Lung (tissue), 12 donors: ENCODE results near the gene MAST4. TPM values are rescaled to one million over a fixed set of nuclear protein-coding genes. Genes with fewer than 3 reads are reported as not detected.

Experiments
- ATAC-seq: fragments of 200-7000 bp; cut with Tn5 transposase; one replicate; pipeline ENCODE4 v1.9.1; 2020; ENCODE audit warnings: moderate number of reproducible peaks; ENCODE audit not compliant: insufficient read depth, low FRiP score
- DNase-seq, 3 donors: peaks; one replicate each; pipeline ENCODE4 v3.0.0-alpha.2; 2013 to 2017
- H3K27ac ChIP-seq, 2 donors: one replicate each; pipeline ENCODE4 v1.5.1; 2013; ENCODE audit warnings: mild to moderate bottlenecking in 2 of 2, moderate library complexity in 2 of 2, control low read depth in 1 of 2, inconsistent platforms in 1 of 2, low read depth in 1 of 2, low read length in 1 of 2
- H3K27me3 ChIP-seq, 3 donors: one replicate each; pipeline ENCODE4 v1.5.1; 2013; ENCODE audit warnings: low read length in 2 of 3; ENCODE audit not compliant: control insufficient read depth in 3 of 3, insufficient read depth in 3 of 3
- H3K36me3 ChIP-seq, 4 donors: one replicate each; pipeline ENCODE4 v1.5.1; 2013; ENCODE audit warnings: low read length in 4 of 4, mild to moderate bottlenecking in 1 of 4, moderate library complexity in 1 of 4; ENCODE audit not compliant: control insufficient read depth in 4 of 4, insufficient read depth in 4 of 4
- H3K4me1 ChIP-seq, 5 donors: one replicate each; pipeline ENCODE4 v1.5.1; 2013; ENCODE audit warnings: low read length in 5 of 5, mild to moderate bottlenecking in 2 of 5, moderate library complexity in 1 of 5; ENCODE audit not compliant: control insufficient read depth in 5 of 5, insufficient read depth in 5 of 5
- H3K4me3 ChIP-seq: one replicate; pipeline ENCODE4 v1.5.1; 2013; ENCODE audit warnings: mild to moderate bottlenecking, control low read depth, moderate library complexity
- H3K9ac ChIP-seq, 2 donors: one replicate each; pipeline ENCODE4 v1.5.1; 2013; ENCODE audit warnings: low read length in 2 of 2, control low read depth in 1 of 2; ENCODE audit not compliant: insufficient read depth in 1 of 2
- H3K9me3 ChIP-seq, 4 donors: one replicate each; pipeline ENCODE4 v1.5.1; 2013; ENCODE audit warnings: low read length in 3 of 4, mild to moderate bottlenecking in 1 of 4, moderate library complexity in 1 of 4; ENCODE audit not compliant: control insufficient read depth in 4 of 4, insufficient read depth in 3 of 4
- CTCF ChIP-seq: IDR thresholded peaks from 2 replicates; pipeline ENCODE4 v1.5.1; 2012; ENCODE audit warnings: mild to moderate bottlenecking; ENCODE audit errors: control extremely low read depth, extremely low read depth
- WGBS, 2 donors: extraction: QIAGEN DNeasy Blood & Tissue Kit; methylation state at CpG; one replicate each; pipeline ENCODE4 v1.1.7; 2013; 5-methylcytosine and 5-hydroxymethylcytosine counted together
- polyA plus RNA-seq, 2 donors: library from polyadenylated mRNA; stranded (reverse); fragments of 200-250 nt; gene quantifications; one replicate each; pipeline ENCODE4 v1.2.1, GENCODE V29; 2013
- total RNA-seq, 2 donors: library from RNA; depleted of rRNA in 1 of 2; stranded (reverse); fragments of >200 nt in 1 of 2; gene quantifications; one replicate each; pipeline ENCODE4 v1.2.1, GENCODE V29; 2014 to 2021
- donor health status: control.
- donor health status: control.
- donor health status: Bipolar disorder and iron deficiency.
- donor health status: healthy.
- donor health status: DM: yes; HTN: yes; CAD: no.

Gene MAST4
- total and polyA plus RNA-seq, 4 donors = 13.9 to 153 (median 46.2) TPM

- 70 to 93% methylated on average over 2 of the region's 2 CpGs for WGBS, 2 donors
- Histone ChIP-seq H3K4me3 (no peak overlapping the region), H3K4me1 (peaks cover 2 to 5% (median 3%) of the 10 kb centered on the region in 5 donors), H3K36me3 (no peaks in the 10 kb centered on the region), H3K9ac (no peak overlapping the region), H3K9me3 (no peaks in the 10 kb centered on the region), H3K27ac (no peak overlapping the region), H3K27me3 (no peaks in the 10 kb centered on the region)
- ATAC-seq = no peak
- TF ChIP-seq CTCF = no peak
- no peak for DNase-seq
Observed at GRCh38 chr5:66862020-66862419, 265.8 kb downstream of the MAST4 start.

- no peaks in the 10 kb centered on the region for H3K27me3 ChIP-seq
- H3K4me3 ChIP-seq = no peak overlapping the region
- peaks cover 2 to 5% (median 3%) of the 10 kb centered on the region in 5 donors for H3K4me1 ChIP-seq
- ATAC-seq (no peak), DNase-seq (no peak)
- whole genome bisulfite sequencing, 2 donors = 87 to 90% methylated on average over 6 of the region's 6 CpGs
- H3K9me3 ChIP-seq = no peaks in the 10 kb centered on the region
- no peak overlapping the region for H3K27ac ChIP-seq
- no peak for TF ChIP-seq CTCF
- no peaks in the 10 kb centered on the region for H3K36me3 ChIP-seq
- H3K9ac ChIP-seq = no peak overlapping the region
Observed at GRCh38 chr5:66863243-66864170, 267.3 kb downstream of the MAST4 start.

- no peak overlapping the region for H3K4me3 ChIP-seq
- H3K4me1 ChIP-seq = peaks cover 2 to 5% (median 3%) of the 10 kb centered on the region in 5 donors
- no peak overlapping the region for H3K9ac ChIP-seq
- peak; percentile 23 for TF ChIP-seq CTCF
- DNase-seq = peak in 1 of 3 donors; percentile 53
- H3K27me3 ChIP-seq = no peaks in the 10 kb centered on the region
- no peaks in the 10 kb centered on the region for H3K9me3 ChIP-seq
- no peaks in the 10 kb centered on the region for H3K36me3 ChIP-seq
- ATAC-seq = no peak
- no peak overlapping the region for H3K27ac ChIP-seq
- 71 to 73% methylated on average over 10 of the region's 10 CpGs for WGBS, 2 donors
Observed at GRCh38 chr5:66864240-66864884, 268.2 kb downstream of the MAST4 start.
